ENCODE measurements around the gene TLE2. TPM values are rescaled to one million over a fixed set of nuclear protein-coding genes. Genes with fewer than 3 reads are reported as not detected.

TLE2 gene
- total and polyA plus RNA-seq, 9 of the 15 experiments (the other 6 are each of a cell fraction or from before 2014, with no cell fraction given), result 0.35 to 13.1 (median 6.2) TPM

DNA sequence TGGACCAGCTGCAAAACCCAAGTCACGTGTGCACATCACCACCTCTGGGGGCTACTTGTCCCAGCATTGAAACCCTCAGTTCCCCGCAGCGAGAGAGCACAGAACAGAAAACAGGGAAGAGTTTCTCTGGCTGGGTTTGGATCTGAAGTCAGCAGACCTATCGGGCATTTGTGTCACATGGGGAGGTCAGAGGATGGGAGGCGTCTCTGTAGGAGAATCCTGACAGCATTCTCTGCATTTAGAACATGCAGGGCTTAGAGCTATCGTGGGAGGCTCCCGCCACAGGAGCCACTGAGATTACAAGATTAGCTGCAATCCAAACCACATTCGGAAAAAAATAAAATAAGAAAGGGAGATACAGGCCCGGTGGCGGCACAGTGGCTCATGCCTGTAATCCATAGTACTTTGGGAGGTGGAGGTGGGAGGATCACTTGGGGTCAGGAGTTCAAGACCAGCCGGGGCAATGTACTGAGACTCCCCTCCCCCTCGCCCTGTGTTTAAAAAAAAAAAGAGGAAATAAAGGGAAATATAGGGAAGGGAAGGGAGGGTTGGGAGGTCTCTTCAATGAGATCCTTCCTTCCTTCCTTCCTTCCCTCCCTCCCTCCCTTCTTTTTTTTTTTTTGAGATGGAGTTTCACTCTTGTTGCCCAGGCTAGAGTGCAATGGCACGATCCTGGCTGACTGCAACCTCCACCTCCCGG is 54.6 kb downstream of the TLE2 start (continued):
- TF ChIP-seq, protein P1, sequence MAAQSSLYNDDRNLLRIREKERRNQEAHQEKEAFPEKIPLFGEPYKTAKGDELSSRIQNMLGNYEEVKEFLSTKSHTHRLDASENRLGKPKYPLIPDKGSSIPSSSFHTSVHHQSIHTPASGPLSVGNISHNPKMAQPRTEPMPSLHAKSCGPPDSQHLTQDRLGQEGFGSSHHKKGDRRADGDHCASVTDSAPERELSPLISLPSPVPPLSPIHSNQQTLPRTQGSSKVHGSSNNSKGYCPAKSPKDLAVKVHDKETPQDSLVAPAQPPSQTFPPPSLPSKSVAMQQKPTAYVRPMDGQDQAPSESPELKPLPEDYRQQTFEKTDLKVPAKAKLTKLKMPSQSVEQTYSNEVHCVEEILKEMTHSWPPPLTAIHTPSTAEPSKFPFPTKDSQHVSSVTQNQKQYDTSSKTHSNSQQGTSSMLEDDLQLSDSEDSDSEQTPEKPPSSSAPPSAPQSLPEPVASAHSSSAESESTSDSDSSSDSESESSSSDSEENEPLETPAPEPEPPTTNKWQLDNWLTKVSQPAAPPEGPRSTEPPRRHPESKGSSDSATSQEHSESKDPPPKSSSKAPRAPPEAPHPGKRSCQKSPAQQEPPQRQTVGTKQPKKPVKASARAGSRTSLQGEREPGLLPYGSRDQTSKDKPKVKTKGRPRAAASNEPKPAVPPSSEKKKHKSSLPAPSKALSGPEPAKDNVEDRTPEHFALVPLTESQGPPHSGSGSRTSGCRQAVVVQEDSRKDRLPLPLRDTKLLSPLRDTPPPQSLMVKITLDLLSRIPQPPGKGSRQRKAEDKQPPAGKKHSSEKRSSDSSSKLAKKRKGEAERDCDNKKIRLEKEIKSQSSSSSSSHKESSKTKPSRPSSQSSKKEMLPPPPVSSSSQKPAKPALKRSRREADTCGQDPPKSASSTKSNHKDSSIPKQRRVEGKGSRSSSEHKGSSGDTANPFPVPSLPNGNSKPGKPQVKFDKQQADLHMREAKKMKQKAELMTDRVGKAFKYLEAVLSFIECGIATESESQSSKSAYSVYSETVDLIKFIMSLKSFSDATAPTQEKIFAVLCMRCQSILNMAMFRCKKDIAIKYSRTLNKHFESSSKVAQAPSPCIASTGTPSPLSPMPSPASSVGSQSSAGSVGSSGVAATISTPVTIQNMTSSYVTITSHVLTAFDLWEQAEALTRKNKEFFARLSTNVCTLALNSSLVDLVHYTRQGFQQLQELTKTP (IDR thresholded peaks at IDR 0.05; ENCODE audit: low read depth in 1 of 2, partially characterized antibody in 2 of 2), result peak in 1 of 2 experiments; percentile 62
- TF ChIP-seq MEIS2 (IDR thresholded peaks at IDR 0.05; ENCODE audit: partially characterized antibody) (peak; percentile 55), ZNF23 (CRISPR knock-in tag; IDR thresholded peaks at IDR 0.05) (no peak), ESRRA (IDR thresholded peaks at IDR 0.05; ENCODE audit: borderline replicate concordance, low read depth) (peak; percentile 91; the same call in 1 of the 2 replicates), RAD51 (IDR thresholded peaks at IDR 0.05; ENCODE audit: borderline replicate concordance, low read depth) (peak; percentile 78), SIRT6 (IDR thresholded peaks at IDR 0.05; ENCODE audit: low read depth, low read length) (no peak), ZNF586 (CRISPR knock-in tag; conservative IDR thresholded peaks at IDR 0.05) (no peak), E2F3 (CRISPR knock-in tag; IDR thresholded peaks at IDR 0.05) (no peak), CREBBP (IDR thresholded peaks at IDR 0.05; ENCODE audit: low read depth, low read length) (no peak), SLC30A9 (CRISPR knock-in tag; IDR thresholded peaks at IDR 0.05) (no peak), ARID1B (IDR thresholded peaks at IDR 0.05) (peak; percentile 85), HMG20A (CRISPR knock-in tag; conservative IDR thresholded peaks at IDR 0.05) (peak; percentile 68; the same call in 1 of the 2 replicates), CTBP1 (IDR thresholded peaks at IDR 0.05; ENCODE audit: borderline replicate concordance) (peak; percentile 81), SOX6 (IDR thresholded peaks at IDR 0.05) (peak; percentile 85), KDM1A (IDR thresholded peaks at IDR 0.05) (peak; percentile 99), SRSF9 (IDR thresholded peaks at IDR 0.05; ENCODE audit: borderline replicate concordance, low read depth, low read length) (no peak), EP300 (IDR thresholded peaks at IDR 0.05; ENCODE audit: low read length) (peak; percentile 66), ZKSCAN1 (IDR thresholded peaks at IDR 0.05; ENCODE audit: low read depth, low read length) (no peak), EZH2 (IDR thresholded peaks at IDR 0.05; ENCODE audit: borderline replicate concordance, low read depth, low read length) (no peak)
- TF ChIP-seq, protein P2, sequence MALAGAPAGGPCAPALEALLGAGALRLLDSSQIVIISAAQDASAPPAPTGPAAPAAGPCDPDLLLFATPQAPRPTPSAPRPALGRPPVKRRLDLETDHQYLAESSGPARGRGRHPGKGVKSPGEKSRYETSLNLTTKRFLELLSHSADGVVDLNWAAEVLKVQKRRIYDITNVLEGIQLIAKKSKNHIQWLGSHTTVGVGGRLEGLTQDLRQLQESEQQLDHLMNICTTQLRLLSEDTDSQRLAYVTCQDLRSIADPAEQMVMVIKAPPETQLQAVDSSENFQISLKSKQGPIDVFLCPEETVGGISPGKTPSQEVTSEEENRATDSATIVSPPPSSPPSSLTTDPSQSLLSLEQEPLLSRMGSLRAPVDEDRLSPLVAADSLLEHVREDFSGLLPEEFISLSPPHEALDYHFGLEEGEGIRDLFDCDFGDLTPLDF (CRISPR knock-in tag; IDR thresholded peaks at IDR 0.05), result no peak
- TF ChIP-seq, protein P3, sequence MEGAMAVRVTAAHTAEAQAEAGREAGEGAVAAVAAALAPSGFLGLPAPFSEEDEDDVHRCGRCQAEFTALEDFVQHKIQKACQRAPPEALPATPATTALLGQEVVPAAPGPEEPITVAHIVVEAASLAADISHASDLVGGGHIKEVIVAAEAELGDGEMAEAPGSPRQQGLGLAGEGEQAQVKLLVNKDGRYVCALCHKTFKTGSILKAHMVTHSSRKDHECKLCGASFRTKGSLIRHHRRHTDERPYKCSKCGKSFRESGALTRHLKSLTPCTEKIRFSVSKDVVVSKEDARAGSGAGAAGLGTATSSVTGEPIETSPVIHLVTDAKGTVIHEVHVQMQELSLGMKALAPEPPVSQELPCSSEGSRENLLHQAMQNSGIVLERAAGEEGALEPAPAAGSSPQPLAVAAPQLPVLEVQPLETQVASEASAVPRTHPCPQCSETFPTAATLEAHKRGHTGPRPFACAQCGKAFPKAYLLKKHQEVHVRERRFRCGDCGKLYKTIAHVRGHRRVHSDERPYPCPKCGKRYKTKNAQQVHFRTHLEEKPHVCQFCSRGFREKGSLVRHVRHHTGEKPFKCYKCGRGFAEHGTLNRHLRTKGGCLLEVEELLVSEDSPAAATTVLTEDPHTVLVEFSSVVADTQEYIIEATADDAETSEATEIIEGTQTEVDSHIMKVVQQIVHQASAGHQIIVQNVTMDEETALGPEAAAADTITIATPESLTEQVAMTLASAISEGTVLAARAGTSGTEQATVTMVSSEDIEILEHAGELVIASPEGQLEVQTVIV (CRISPR knock-in tag; IDR thresholded peaks at IDR 0.05; ENCODE audit: borderline replicate concordance), result no peak
